ENCODE results near the gene HELQ. TPM values are rescaled to one million over a fixed set of nuclear protein-coding genes. Genes with fewer than 3 reads are reported as not detected.
A peak's percentile ranks its signal among the peaks of the same experiment; 100 is the strongest.

Gene HELQ
- polyA plus RNA-seq, 1 donor = 12.3 TPM

DNA sequence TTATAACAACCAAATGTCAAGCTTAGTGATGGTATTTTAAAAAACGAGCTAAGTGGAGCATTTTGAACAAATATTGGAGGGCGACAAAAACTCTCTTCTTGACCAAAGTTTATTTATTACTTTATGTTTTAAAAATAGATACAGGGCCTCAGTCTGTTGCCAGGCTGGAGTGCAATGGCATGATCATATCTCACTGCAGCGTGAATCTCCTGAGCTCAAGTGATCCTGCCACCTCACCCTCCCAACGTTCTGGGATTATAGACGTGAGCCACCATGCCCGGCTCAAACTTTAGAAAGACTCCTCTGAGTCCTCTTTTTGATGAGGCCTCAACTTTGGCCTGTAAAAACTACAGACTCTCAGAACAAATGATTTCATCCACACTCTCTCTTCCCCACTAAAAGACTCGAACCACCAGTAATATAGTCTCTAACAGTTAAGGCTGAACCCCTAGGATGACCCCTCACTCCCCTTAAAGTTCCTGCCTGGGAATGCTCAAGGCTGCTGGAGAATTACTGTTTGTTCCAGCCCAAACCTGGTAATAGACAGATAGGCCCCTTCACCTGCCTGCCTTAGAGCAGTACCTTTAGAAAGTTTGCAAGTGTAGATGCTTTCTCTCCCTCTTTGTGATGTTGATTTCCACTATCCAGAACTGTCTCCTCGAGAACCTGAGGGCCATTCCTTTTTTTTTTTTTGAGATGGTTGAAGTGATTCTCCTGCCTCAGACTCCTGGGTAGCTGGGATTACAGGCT, 65.7 kb downstream of the HELQ start:
- Histone ChIP-seq H3K36me3 (ENCODE audit: control insufficient read depth, insufficient read depth, low read length) (no peaks in the 10 kb centered on the region), H3K9me3 (ENCODE audit: control insufficient read depth, low read depth, low read length) (no peaks in the 10 kb centered on the region), H3K4me3 (ENCODE audit: low read length) (no peak overlapping the region), H3K27me3 (ENCODE audit: control insufficient read depth, insufficient read depth, low read length) (no peaks in the 10 kb centered on the region), H3K27ac (ENCODE audit: low read length) (no peak overlapping the region), H3K4me1 (ENCODE audit: control insufficient read depth, insufficient read depth, low read length) (no peaks in the 10 kb centered on the region)
- DNase-seq = no peak
- WGBS (ENCODE audit: insufficient coverage, low lambda C conversion rate) = no CpG with 5 or more reads among the region's 8 CpGs

- Histone ChIP-seq H3K4me1 (ENCODE audit: control insufficient read depth, insufficient read depth, low read length) (no peaks in the 10 kb centered on the region), H3K9me3 (ENCODE audit: control insufficient read depth, low read depth, low read length) (no peaks in the 10 kb centered on the region), H3K36me3 (ENCODE audit: control insufficient read depth, insufficient read depth, low read length) (no peaks in the 10 kb centered on the region), H3K27me3 (ENCODE audit: control insufficient read depth, insufficient read depth, low read length) (no peaks in the 10 kb centered on the region), H3K4me3 (ENCODE audit: low read length) (no peak overlapping the region), H3K27ac (ENCODE audit: low read length) (no peak overlapping the region)
- no peak for DNase-seq
- 90% methylated on average over 2 of the region's 8 CpGs for WGBS (ENCODE audit: insufficient coverage, low lambda C conversion rate)
These were observed 66.4 kb downstream of the HELQ start for GRCh38 chr4:83389037-83389720.

DNA sequence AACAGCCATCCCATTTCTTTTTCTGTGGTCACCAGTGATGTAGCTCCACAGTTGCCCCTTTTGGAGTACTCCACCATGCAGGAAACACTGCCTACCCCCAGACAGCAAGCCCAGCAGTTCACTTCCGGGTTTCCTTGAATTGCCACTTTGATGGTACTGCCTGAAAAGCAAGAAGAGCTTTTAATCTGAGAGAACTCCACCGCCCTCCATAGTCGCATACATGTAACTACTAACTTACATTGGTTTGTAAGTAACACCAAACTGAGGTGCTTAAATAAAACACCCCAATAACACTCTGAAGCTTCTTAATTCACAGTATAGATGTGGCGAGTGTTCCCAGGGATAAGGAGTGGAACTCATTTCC, 67.3 kb downstream of the HELQ start:
- no CpG with 5 or more reads among the region's 4 CpGs for WGBS (ENCODE audit: insufficient coverage, low lambda C conversion rate)
- Histone ChIP-seq H3K36me3 (ENCODE audit: control insufficient read depth, insufficient read depth, low read length) (no peaks in the 10 kb centered on the region), H3K27me3 (ENCODE audit: control insufficient read depth, insufficient read depth, low read length) (no peaks in the 10 kb centered on the region), H3K27ac (ENCODE audit: low read length) (no peak overlapping the region), H3K4me3 (ENCODE audit: low read length) (no peak overlapping the region), H3K9me3 (ENCODE audit: control insufficient read depth, low read depth, low read length) (no peaks in the 10 kb centered on the region), H3K4me1 (ENCODE audit: control insufficient read depth, insufficient read depth, low read length) (no peaks in the 10 kb centered on the region)
- no peak for DNase-seq

DNA sequence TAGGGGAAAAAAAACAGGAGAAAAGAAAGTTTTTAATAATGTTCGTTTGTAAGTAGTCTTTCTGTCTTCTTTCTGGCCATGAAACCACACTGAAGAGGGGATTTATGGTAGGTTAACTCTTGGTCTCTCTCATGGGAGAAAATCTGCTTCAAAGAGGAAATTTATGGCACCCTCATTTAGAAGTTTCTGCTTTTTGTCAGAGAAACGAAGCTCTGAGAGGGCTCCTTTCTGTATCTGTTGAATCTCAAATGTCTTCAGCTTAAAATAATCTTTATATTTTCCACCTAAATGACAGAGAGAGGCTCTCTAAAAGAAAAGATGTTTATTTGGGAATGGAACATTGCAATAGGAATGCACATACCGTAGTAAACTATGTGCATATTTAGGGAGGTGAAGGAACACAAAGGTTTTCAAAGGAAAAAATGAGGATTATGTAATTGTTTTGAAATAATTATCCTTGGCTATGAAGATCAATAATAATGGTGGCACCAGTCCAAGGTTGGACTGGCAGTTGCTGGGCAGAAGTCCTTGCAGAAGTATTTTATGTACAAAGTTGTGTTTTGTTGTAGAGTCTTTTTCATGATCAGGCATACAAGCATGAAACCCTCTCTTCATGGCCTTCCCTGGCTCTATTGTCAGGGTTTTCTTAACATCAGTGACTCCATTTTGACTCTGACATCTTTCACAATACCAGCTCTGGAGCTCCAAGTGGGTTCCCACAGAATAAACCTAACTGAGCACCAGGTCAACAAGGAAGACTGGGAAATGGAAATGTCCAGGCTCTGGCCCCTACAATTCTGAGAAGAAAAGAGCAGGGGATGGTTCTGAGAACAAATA, 67.9 kb downstream of the HELQ start:
- Histone ChIP-seq H3K9me3 (ENCODE audit: control insufficient read depth, low read depth, low read length) (no peaks in the 10 kb centered on the region), H3K36me3 (ENCODE audit: control insufficient read depth, insufficient read depth, low read length) (no peaks in the 10 kb centered on the region), H3K4me1 (ENCODE audit: control insufficient read depth, insufficient read depth, low read length) (no peaks in the 10 kb centered on the region), H3K27me3 (ENCODE audit: control insufficient read depth, insufficient read depth, low read length) (no peaks in the 10 kb centered on the region), H3K4me3 (ENCODE audit: low read length) (no peak overlapping the region), H3K27ac (ENCODE audit: low read length) (no peak overlapping the region)
- no peak for DNase-seq
- whole genome bisulfite sequencing (ENCODE audit: insufficient coverage, low lambda C conversion rate) = 55% methylated on average over 2 of the region's 3 CpGs

GRCh38 chr4:83387012-83387411, 68.6 kb downstream of the HELQ start:
- no peak for DNase-seq
- no peak overlapping the region for H3K27ac ChIP-seq (ENCODE audit: low read length)
- no CpG with 5 or more reads among the region's 3 CpGs for WGBS (ENCODE audit: insufficient coverage, low lambda C conversion rate)
- H3K4me3 ChIP-seq (ENCODE audit: low read length) = no peak overlapping the region
- no peaks in the 10 kb centered on the region for H3K27me3 ChIP-seq (ENCODE audit: control insufficient read depth, insufficient read depth, low read length)
- H3K4me1 ChIP-seq (ENCODE audit: control insufficient read depth, insufficient read depth, low read length) = no peaks in the 10 kb centered on the region
- H3K9me3 ChIP-seq (ENCODE audit: control insufficient read depth, low read depth, low read length) = no peaks in the 10 kb centered on the region
- H3K36me3 ChIP-seq (ENCODE audit: control insufficient read depth, insufficient read depth, low read length) = no peaks in the 10 kb centered on the region

DNA sequence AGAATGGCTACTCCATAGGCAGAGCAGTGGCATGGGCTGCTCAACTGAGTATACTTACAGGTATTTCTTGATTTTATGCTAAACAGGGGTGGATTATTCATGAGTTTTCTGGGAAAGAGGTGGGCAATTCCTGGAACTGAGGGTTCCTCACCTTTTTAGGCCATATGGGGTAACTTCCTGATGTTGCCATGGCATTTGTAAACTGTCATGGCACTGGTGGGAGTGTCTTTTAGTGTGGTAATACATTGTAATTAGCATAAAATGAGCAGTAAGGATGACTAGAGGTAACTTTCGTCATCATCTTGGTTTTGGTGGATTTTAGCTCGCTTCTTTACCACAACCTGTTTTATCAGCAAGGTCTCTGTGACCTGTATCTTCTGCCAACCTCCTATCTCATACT, 72.8 kb downstream of the HELQ start:
- no CpG with 5 or more reads among the region's 2 CpGs for WGBS (ENCODE audit: insufficient coverage, low lambda C conversion rate)

GRCh38 chr4:83381173-83381572, 74.5 kb downstream of the HELQ start:
- Histone ChIP-seq H3K27ac (ENCODE audit: low read length) (no peak overlapping the region), H3K4me3 (ENCODE audit: low read length) (no peak overlapping the region), H3K4me1 (ENCODE audit: control insufficient read depth, insufficient read depth, low read length) (no peaks in the 10 kb centered on the region), H3K9me3 (ENCODE audit: control insufficient read depth, low read depth, low read length) (peaks cover 10% of the 10 kb centered on the region), H3K36me3 (ENCODE audit: control insufficient read depth, insufficient read depth, low read length) (no peaks in the 10 kb centered on the region), H3K27me3 (ENCODE audit: control insufficient read depth, insufficient read depth, low read length) (no peaks in the 10 kb centered on the region)
- no CpG with 5 or more reads among the region's 4 CpGs for WGBS (ENCODE audit: insufficient coverage, low lambda C conversion rate)
- no peak for DNase-seq

More for the DNA sequence above, 72.8 kb downstream of the HELQ start:
- Histone ChIP-seq H3K4me1 (ENCODE audit: control insufficient read depth, insufficient read depth, low read length) (no peaks in the 10 kb centered on the region), H3K4me3 (ENCODE audit: low read length) (no peak overlapping the region), H3K27ac (ENCODE audit: low read length) (no peak overlapping the region), H3K36me3 (ENCODE audit: control insufficient read depth, insufficient read depth, low read length) (no peaks in the 10 kb centered on the region), H3K9me3 (ENCODE audit: control insufficient read depth, low read depth, low read length) (peaks cover 10% of the 10 kb centered on the region), H3K27me3 (ENCODE audit: control insufficient read depth, insufficient read depth, low read length) (no peaks in the 10 kb centered on the region)
- DNase-seq = no peak

GRCh38 chr4:83378419-83378818, 77.2 kb downstream of the HELQ start:
- peak in 1 of 2 donors; percentile 30 for DNase-seq
- peaks cover 10% of the 10 kb centered on the region for H3K9me3 ChIP-seq (ENCODE audit: control insufficient read depth, low read depth, low read length)
- H3K27me3 ChIP-seq (ENCODE audit: control insufficient read depth, insufficient read depth, low read length) = no peaks in the 10 kb centered on the region
- WGBS (ENCODE audit: insufficient coverage, low lambda C conversion rate) = no CpG with 5 or more reads among the region's 5 CpGs
- H3K4me3 ChIP-seq (ENCODE audit: low read length) = no peak overlapping the region
- no peak overlapping the region for H3K27ac ChIP-seq (ENCODE audit: low read length)
- H3K4me1 ChIP-seq (ENCODE audit: control insufficient read depth, insufficient read depth, low read length) = no peaks in the 10 kb centered on the region
- H3K36me3 ChIP-seq (ENCODE audit: control insufficient read depth, insufficient read depth, low read length) = no peaks in the 10 kb centered on the region

DNA sequence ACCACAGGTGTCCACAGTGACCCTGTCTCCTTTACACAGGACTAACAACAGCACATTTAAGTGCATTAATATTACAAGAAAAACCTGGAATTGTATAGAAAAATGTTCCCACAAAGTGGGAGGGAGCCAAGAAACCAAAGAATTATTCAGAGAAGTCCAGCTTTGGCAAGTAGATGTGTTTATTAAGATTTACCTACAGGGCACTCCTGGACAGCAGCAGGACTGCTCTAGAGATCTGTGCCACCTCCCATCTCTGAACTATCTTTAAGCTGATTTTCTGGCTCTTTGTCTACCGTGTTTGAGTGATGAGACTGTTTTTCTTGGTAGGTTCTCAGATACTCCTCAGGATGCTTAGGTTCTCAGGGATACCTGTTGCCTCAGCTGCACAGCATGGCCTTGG, 82.7 kb downstream of the HELQ start:
- no peaks in the 10 kb centered on the region for H3K27me3 ChIP-seq (ENCODE audit: control insufficient read depth, insufficient read depth, low read length)
- H3K36me3 ChIP-seq (ENCODE audit: control insufficient read depth, insufficient read depth, low read length) = no peaks in the 10 kb centered on the region
- H3K27ac ChIP-seq (ENCODE audit: low read length) = no peak overlapping the region
- H3K4me3 ChIP-seq (ENCODE audit: low read length) = no peak overlapping the region
- WGBS (ENCODE audit: insufficient coverage, low lambda C conversion rate) = no CpG with 5 or more reads among the region's 1 CpG
- H3K9me3 ChIP-seq (ENCODE audit: control insufficient read depth, low read depth, low read length) = no peaks in the 10 kb centered on the region
- no peaks in the 10 kb centered on the region for H3K4me1 ChIP-seq (ENCODE audit: control insufficient read depth, insufficient read depth, low read length)
- DNase-seq = no peak

DNA sequence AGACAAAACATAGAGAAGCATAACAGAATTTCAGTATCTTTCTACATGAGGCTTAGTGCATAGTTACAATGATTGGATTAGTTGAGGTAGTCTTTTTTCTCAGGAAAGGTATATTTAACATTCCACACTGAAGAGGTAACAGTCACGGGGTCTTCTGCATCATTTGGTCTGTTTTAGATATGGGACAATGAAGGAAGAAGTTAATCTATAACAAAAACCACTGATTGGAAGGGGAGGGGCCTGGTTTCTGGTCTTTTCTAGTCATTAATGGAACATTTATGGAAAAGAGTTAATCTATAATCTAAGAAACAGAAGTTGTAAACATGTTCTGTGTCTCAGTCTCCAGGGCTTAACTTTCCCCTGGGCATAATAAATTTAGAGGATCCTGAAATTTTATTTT, 83.7 kb downstream of the HELQ start:
- 17% methylated on average over 1 of the region's 1 CpG for WGBS (ENCODE audit: insufficient coverage, low lambda C conversion rate)

More for the DNA sequence above, 83.7 kb downstream of the HELQ start:
- H3K36me3 ChIP-seq (ENCODE audit: control insufficient read depth, insufficient read depth, low read length) = no peaks in the 10 kb centered on the region
- DNase-seq = peak; percentile 26 to 65
- H3K27me3 ChIP-seq (ENCODE audit: control insufficient read depth, insufficient read depth, low read length) = no peaks in the 10 kb centered on the region
- no peaks in the 10 kb centered on the region for H3K9me3 ChIP-seq (ENCODE audit: control insufficient read depth, low read depth, low read length)
- no peak overlapping the region for H3K4me3 ChIP-seq (ENCODE audit: low read length)
- no peaks in the 10 kb centered on the region for H3K4me1 ChIP-seq (ENCODE audit: control insufficient read depth, insufficient read depth, low read length)
- peak overlapping the region; percentile 41 for H3K27ac ChIP-seq (ENCODE audit: low read length)

Data from large intestine (tissue), 3 donors.